A204.1 (cell line): ENCODE measurements around the gene CPNE8.

ENCODE experiments used
- FAIRE-seq: peaks from 2 replicates; lab custom pipeline; 2012; peaks lifted over from hg19 to GRCh38; lab: Jason Lieb, UNC

The CPNE8 gene

DNA sequence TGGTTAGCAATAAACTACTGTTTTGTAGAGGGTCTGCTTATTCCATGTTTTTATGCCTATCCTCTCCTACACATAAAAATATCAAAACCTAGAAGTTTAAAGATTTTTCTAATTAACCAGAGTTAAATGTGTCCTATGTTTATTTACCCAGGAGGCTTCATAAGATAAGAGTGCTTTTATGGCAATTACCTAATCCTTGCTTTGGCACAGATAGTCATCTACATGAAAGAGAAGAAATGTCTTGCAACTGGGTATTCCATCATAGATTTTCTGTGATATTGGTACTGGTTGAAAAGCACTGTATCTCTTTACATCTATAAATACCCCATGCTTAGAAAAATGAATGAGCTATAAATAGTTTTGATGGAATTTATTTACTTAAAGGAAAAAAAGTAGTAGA lies 277.1 kb downstream of the CPNE8 start:
- FAIRE-seq = no peak

DNA sequence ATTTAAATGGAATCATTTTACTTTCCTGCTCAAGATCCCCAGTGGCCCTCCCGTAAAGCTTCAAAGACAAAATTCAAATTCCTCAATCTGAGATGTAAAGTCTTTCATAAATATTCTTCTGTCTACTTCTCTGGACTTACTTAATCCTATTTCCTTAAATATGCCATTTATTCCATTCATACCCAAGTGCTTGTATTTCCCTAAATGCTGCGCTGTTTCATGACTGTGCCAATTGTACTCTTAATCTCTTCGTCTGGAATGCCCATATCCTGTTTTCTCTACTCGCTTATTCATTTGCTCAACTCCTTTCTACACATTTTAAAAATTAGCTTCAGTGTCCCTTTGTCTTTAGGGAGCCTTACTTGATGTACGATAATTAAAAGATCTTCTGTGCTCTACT lies 280.1 kb downstream of the CPNE8 start:
- no peak for FAIRE-seq

DNA sequence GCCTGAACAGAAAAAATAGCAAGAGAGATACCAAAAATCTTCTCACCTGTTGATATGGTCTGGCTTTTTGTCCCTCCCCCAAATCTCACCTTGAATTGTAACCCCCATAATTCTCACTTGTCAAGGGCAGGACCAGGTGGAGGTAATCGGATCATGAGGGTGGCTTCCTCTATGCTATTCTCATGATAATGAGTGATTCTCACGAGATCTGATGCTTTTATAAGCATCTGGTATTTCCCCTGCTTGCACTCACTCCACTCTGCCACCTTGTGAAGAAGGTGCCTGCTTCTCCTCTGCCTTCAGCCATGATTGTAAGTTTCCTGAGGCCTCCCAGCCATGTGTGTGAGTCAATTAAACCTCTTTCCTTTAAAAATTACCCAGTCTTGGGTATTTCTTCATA lies 291.2 kb downstream of the CPNE8 start:
- FAIRE-seq = no peak

DNA sequence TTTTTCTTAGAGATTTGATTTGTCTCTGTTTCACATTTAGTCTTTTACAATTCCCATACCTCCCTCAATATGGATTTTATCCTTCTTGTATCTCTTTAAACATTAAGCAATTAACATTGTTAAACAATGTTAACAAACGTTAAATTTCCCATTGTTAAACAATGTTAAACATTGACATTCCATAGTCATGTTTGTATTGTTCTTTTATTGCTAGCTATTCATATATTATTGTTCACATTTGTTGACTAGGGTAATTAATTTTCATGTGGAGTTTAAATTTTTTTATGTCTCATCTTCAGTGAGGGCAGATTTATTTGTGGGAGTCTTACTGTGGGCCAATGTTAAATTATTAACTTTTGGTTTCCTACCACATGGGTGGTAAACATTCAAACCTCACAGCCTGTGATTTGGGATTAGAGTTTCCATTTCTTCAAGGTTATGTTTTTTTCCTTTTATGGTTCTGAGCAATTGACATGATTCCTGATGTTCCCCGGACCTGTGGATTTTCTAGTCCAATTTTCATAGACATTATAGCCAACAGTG lies 294.5 kb downstream of the CPNE8 start:
- FAIRE-seq = no peak

DNA sequence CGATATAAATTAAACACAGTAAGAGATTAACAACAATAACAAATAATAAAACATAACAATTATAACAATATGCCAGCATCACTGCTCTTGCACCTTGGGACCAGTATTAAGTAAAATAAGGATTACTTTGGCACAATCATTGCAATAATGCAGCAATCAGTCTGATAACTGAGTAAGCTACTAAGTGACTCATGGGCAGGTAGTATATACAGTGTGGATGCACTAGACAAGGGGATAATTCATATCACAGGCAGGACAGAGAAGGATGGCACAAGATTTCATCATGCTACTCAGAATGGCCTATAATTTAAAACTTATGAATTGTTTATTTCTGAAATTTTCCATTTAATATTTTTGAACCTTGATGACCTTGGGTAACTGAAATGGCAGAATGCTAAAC lies 298.1 kb downstream of the CPNE8 start:
- FAIRE-seq = no peak
